A673 (cell line): Measurements from ENCODE around the gene ARL11. TPM values are rescaled to one million over a fixed set of nuclear protein-coding genes. Genes with fewer than 3 reads are reported as not detected.
A peak's percentile ranks its signal among the peaks of the same experiment; 100 is the strongest.

Experiments used
- BruUV-seq: library from RNA; stranded (reverse); fragments of 400-500 nt; replicated peaks from 2 replicates; lab custom pipeline; 2021; lab: Mats Ljungman, UMichigan
- CTCF ChIA-PET: fragments of 300-600 bp; sonication (Branson Sonifier 250); formaldehyde crosslinking; loops from one replicate; lab custom pipeline; 2022; ENCODE audit warnings: antibody characterized with exemption; lab: Charles Lee
- POLR2A ChIA-PET: fragments of 300-600 bp; sonication (Branson Sonifier 250); formaldehyde crosslinking; loops from one replicate; lab custom pipeline; 2022; ENCODE audit warnings: antibody characterized with exemption; ENCODE audit not compliant: low non-redundant PET; lab: Charles Lee
- DNase-seq: peaks from one replicate; pipeline ENCODE4 v3.0.0-alpha.2; 2015; ENCODE audit warnings: low spot score
- H3K27ac ChIP-seq: fragments of 200-600 bp; sonication (generic); 2 replicates; pipeline ENCODE4 v1.5.1; 2016; ENCODE audit warnings: mixed run types, low read depth, mild to moderate bottlenecking, mixed read lengths, antibody characterized with exemption, low read length; ENCODE audit not compliant: poor library complexity, severe bottlenecking
- H3K27me3 ChIP-seq: fragments of 200-600 bp; sonication (generic); replicated peaks from 2 replicates; pipeline ENCODE4 v1.6.1; 2017; ENCODE audit warnings: mixed run types, low read depth, mild to moderate bottlenecking, mixed read lengths, antibody characterized with exemption, low read length; ENCODE audit not compliant: insufficient read depth, poor library complexity
- H3K36me3 ChIP-seq: fragments of 200-600 bp; sonication (generic); 2 replicates; pipeline ENCODE4 v1.6.1; 2016; ENCODE audit warnings: mixed run types, mild to moderate bottlenecking, mixed read lengths, antibody characterized with exemption, low read length; ENCODE audit not compliant: insufficient read depth, poor library complexity, severe bottlenecking
- H3K4me1 ChIP-seq: fragments of 200-600 bp; sonication (generic); 2 replicates; pipeline ENCODE4 v1.6.1; 2017; ENCODE audit warnings: mixed run types, mild to moderate bottlenecking, mixed read lengths, antibody characterized with exemption, low read length; ENCODE audit not compliant: insufficient read depth, poor library complexity, severe bottlenecking
- H3K4me3 ChIP-seq: fragments of 200-600 bp; sonication (generic); 2 replicates; pipeline ENCODE4 v1.5.1; 2016; ENCODE audit warnings: low read depth, mixed run types, mild to moderate bottlenecking, mixed read lengths, low read length; ENCODE audit not compliant: poor library complexity, severe bottlenecking
- H3K9me3 ChIP-seq: fragments of 200-600 bp; sonication (generic); 2 replicates; pipeline ENCODE4 v1.6.1; 2016; ENCODE audit warnings: mixed run types, low read depth, mild to moderate bottlenecking, mixed read lengths, antibody characterized with exemption, low read length; ENCODE audit not compliant: poor library complexity, severe bottlenecking
- EZH2 ChIP-seq: fragments of 200-600 bp; sonication (generic); IDR thresholded peaks from 2 replicates; pipeline ENCODE4 v1.6.1; 2017; ENCODE audit warnings: borderline replicate concordance, low read depth, mild to moderate bottlenecking, mixed read lengths, antibody characterized with exemption, low read length; ENCODE audit not compliant: poor library complexity, severe bottlenecking
- intact Hi-C: fragments of 100-400 bp; cut with micrococcal nuclease; formaldehyde crosslinking; loops from one replicate; pipeline ENCODE4 v1.10.0; 2022; ENCODE audit not compliant: unreplicated experiment
- total RNA-seq: library from RNA; stranded (reverse); gene quantifications from 2 replicates; pipeline ENCODE4 v1.2.3, GENCODE V29; 2021
- TF ChIP-seq, protein P1 (sequence below): fragments of 300-800, 200-600 bp; sonication (generic); conservative IDR thresholded peaks from 2 replicates; pipeline ENCODE4 v1.5.1; 2017; ENCODE audit warnings: low read depth, mild to moderate bottlenecking, antibody characterized with exemption, low read length, moderate library complexity, mixed read lengths

The ARL11 gene
- total RNA-seq, 1 experiment from 2014 or later = not detected

DNA sequence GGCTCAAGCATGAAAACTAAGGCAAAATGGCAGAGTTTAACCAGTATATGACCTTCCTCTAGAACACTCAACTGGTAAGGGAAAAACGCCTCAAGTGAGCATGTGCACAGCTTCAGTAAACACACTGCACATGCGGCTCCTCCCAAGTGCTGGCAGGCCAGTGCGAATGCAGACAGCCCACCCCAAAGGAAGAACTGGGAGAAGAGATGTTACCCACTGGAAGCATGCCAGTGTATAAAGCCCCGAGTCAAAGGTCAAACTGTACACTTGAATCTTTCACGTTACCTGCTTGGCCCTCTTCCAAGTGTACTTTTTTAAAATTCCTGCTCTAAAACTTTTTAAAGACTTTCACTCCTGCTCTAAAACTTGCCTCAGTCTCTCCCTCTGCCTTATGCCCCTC, 23.7 kb upstream of the ARL11 start:
- no peak for TF ChIP-seq EZH2
- TF ChIP-seq, protein P1, sequence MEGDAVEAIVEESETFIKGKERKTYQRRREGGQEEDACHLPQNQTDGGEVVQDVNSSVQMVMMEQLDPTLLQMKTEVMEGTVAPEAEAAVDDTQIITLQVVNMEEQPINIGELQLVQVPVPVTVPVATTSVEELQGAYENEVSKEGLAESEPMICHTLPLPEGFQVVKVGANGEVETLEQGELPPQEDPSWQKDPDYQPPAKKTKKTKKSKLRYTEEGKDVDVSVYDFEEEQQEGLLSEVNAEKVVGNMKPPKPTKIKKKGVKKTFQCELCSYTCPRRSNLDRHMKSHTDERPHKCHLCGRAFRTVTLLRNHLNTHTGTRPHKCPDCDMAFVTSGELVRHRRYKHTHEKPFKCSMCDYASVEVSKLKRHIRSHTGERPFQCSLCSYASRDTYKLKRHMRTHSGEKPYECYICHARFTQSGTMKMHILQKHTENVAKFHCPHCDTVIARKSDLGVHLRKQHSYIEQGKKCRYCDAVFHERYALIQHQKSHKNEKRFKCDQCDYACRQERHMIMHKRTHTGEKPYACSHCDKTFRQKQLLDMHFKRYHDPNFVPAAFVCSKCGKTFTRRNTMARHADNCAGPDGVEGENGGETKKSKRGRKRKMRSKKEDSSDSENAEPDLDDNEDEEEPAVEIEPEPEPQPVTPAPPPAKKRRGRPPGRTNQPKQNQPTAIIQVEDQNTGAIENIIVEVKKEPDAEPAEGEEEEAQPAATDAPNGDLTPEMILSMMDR = no peak
- Histone ChIP-seq H3K36me3 (no peaks in the 10 kb centered on the region), H3K27ac (no peak overlapping the region), H3K4me3 (no peak overlapping the region), H3K9me3 (no peaks in the 10 kb centered on the region), H3K4me1 (no peaks in the 10 kb centered on the region), H3K27me3 (no peaks in the 10 kb centered on the region)
- intact Hi-C loops = loop anchor here (10.0 kb wide), 1 partner anchor 160 kb away; the partner anchor contains the start of genes CAB39L and SETDB2
- DNase-seq = no peak
- BruUV-seq = no TSS peak
- CTCF ChIA-PET = no interaction called here
- POLR2A ChIA-PET = no interaction called here

DNA sequence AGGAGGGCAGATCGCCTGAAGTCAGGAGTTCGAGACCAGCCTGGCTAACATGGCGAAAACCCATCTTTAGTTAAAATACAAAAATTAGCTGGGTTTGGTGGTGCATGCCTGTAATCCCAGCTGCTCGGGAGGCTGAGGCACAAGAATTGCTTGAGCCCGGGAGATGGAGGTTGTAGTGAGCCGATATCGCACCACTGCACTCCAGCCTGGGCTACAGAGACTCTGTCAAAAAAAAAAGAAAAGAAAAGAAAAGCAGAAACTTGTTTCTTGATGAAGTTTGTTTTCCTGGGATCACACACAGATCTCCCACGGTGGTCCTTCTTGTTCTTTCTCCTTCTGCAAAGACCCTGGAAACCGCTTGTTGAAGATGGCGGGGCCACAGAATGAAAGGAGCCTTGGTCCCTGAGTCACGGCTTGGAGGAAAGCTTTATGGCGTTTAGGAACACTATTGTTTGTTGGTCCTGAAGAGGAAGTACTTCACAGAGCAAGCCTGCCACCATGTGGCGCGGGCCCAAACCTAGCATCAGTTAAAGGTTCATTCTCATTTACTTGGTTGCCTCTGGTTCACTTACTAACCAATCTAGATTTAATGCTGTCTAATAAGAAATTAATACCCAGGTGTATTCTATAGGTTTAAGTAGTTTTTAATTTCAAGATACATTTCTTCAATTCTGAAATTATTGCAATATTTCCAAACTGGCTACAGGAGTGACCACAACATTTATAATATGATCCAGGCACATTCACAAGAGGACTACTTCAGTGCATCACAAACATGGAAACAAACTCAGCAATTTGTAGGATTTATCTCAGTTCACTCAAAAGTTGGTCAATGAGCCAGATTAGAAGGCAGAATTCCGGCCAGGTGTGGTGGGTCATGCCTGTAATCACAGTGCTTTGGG, 21.3 kb upstream of the ARL11 start:
- peak; percentile 91 for DNase-seq
- POLR2A ChIA-PET = no interaction called here
- intact Hi-C loops = loop anchor here (1.0 to 10.0 kb wide), 3 partner anchors 162 to 370 kb away; partner anchors contain the start of genes CAB39L and SETDB2
- no peaks in the 10 kb centered on the region for H3K27me3 ChIP-seq
- TF ChIP-seq, protein P1 = peak; percentile 86
- TF ChIP-seq EZH2 = no peak
- no peak overlapping the region for H3K27ac ChIP-seq
- no peaks in the 10 kb centered on the region for H3K36me3 ChIP-seq
- H3K4me1 ChIP-seq = no peaks in the 10 kb centered on the region
- H3K4me3 ChIP-seq = peak overlapping the region; percentile 33
- CTCF ChIA-PET = interaction anchor here (0.6 to 1.6 kb wide), 4 partner anchors 307 to 838 kb away, joined by 3 to 6 read pairs (median 4); no protein-coding TSS in a partner anchor
- BruUV-seq = TSS peak; percentile 91
- no peaks in the 10 kb centered on the region for H3K9me3 ChIP-seq

DNA sequence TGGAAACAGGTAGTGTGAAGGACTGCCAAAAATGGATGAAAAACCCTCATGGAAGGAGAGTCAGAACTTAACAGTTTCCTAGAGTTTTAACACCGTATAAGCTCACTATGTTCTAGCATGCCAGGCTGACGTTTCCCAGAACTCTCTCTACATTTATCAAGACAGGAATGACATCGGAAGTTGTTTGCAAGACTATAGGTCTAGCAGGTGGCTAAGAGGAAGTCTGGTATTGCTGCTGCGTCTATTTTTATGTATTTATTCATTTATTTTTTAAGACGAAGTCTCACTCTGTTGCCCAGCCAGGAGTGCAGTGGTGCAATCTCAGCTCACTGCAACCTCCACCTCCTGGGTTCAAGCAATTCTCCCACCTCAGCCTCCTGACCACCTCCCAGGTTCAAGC, 20.5 kb upstream of the ARL11 start:
- TF ChIP-seq EZH2 = no peak
- TF ChIP-seq, protein P1 = no peak
- CTCF ChIA-PET = interaction anchor here (1.3 to 1.6 kb wide), 2 partner anchors 308 to 327 kb away, joined by 4 to 6 read pairs; no protein-coding TSS in a partner anchor
- BruUV-seq = no TSS peak
- H3K4me1 ChIP-seq = no peaks in the 10 kb centered on the region
- H3K27me3 ChIP-seq = no peaks in the 10 kb centered on the region
- no peak for DNase-seq
- H3K9me3 ChIP-seq = no peaks in the 10 kb centered on the region
- H3K4me3 ChIP-seq = no peak overlapping the region
- POLR2A ChIA-PET = no interaction called here
- no peaks in the 10 kb centered on the region for H3K36me3 ChIP-seq
- intact Hi-C loops = loop anchor here (1.0 to 10.0 kb wide), 3 partner anchors 163 to 370 kb away; partner anchors contain the start of genes CAB39L and SETDB2
- H3K27ac ChIP-seq = no peak overlapping the region
